WI38 (cell line): ENCODE measurements around the gene POLR3G.

Source experiments
- H3K4me3 ChIP-seq: 2 replicates; pipeline ENCODE4 v1.5.1; 2011; ENCODE audit warnings: low read depth, mild to moderate bottlenecking, control low read depth, low read length
- CTCF ChIP-seq: IDR thresholded peaks from 2 replicates; pipeline ENCODE4 v1.5.1; 2012; ENCODE audit warnings: low read depth, mild to moderate bottlenecking, control low read depth, low read length

The POLR3G gene

DNA sequence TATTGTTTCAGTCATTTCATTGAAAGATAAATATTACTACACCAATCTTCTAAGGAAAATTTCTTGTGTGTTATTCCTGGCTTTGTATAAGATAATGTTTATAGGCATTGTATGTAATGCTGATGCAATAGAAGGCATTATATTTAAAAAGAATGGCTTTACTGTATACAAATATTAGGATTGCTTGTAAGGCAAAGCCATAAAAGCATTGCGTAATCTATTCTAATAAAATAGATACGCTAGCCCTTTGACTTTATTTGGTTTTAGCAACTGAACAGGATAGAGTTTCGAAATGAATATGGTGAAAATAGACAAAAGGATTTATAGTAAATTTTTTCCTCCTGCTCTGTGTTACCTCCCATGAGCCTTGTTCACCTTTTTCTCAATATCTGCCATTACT is 60.3 kb downstream of the POLR3G start:
- TF ChIP-seq CTCF, result no peak
- no peak overlapping the region for H3K4me3 ChIP-seq

- no peak for TF ChIP-seq CTCF
- H3K4me3 ChIP-seq, result no peak overlapping the region
Observed at GRCh38 chr5:90542827-90543519, 68.3 kb downstream of the POLR3G start.

DNA sequence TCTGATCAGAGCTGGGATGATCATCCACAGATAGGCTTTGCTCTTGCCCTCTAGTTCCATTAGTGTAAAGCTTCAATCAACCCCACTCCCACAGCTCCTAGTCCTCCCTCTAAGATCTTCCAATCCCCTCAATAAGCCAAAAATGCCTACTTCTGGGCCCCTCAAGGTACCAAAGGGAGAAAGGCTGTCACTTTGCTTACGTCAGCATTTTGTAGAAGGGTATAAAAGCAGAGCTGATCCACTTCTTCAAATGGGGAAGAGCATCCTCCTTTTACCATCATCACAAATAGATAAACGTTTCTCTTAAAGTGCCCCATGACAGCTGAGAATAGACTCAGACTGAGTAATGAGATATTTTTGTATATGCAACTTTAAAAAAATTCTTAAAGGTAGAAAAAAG is 70.8 kb downstream of the POLR3G start:
- no peak overlapping the region for H3K4me3 ChIP-seq
- TF ChIP-seq CTCF, result no peak

- H3K4me3 ChIP-seq, result no peak overlapping the region
- TF ChIP-seq CTCF, result no peak
Observed at GRCh38 chr5:90546216-90546837, 71.7 kb downstream of the POLR3G start.

DNA sequence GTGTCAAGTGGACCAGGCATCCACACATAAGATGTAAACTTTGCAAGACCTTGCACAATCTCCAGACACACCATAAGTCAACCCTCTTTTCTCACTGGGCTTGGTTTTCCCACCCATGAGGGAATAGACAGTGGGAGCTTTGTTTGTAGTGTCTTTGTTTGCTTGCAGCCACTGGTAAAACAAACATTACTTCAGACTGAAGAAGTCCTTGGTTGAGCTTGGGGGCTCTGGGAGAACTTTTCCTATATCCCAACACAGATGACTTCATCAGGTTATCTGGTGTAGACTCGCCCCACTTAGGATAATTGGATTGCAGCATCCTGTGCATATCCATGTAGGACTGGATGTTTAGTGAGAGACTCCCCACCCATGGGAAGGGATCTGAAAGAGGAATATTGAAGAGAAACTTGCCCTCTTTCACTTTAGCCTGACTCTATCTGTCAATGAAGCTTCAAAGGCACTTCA is 72.4 kb downstream of the POLR3G start:
- no peak overlapping the region for H3K4me3 ChIP-seq
- no peak for TF ChIP-seq CTCF

GRCh38 chr5:90548069-90548593 is 73.5 kb downstream of the POLR3G start:
- no peak for TF ChIP-seq CTCF
- H3K4me3 ChIP-seq, result no peak overlapping the region

- no peak overlapping the region for H3K4me3 ChIP-seq
- TF ChIP-seq CTCF, result no peak
Observed at GRCh38 chr5:90549223-90549622, 74.6 kb downstream of the POLR3G start.
